Fibroblast of lung (primary cell): Measurements from ENCODE around the gene CRYBG2.

ENCODE experiments used
- EZH2 ChIP-seq: IDR thresholded peaks from 2 replicates; pipeline ENCODE4 v1.5.1; 2012; ENCODE audit warnings: low read length, control low read depth, mild to moderate bottlenecking; ENCODE audit errors: missing control alignments
- TF ChIP-seq, protein P1 (sequence below), 2 donors: IDR thresholded peaks in 1 of 2; conservative IDR thresholded peaks in 1 of 2; 1 replicate in 1 of 2; 2 replicates in 1 of 2; pipeline ENCODE4 v1.5.1; 2011 to 2012; ENCODE audit warnings: low read length in 2 of 2, control low read depth in 1 of 2, inconsistent platforms in 1 of 2, low read depth in 1 of 2, mild to moderate bottlenecking in 1 of 2

DNA sequence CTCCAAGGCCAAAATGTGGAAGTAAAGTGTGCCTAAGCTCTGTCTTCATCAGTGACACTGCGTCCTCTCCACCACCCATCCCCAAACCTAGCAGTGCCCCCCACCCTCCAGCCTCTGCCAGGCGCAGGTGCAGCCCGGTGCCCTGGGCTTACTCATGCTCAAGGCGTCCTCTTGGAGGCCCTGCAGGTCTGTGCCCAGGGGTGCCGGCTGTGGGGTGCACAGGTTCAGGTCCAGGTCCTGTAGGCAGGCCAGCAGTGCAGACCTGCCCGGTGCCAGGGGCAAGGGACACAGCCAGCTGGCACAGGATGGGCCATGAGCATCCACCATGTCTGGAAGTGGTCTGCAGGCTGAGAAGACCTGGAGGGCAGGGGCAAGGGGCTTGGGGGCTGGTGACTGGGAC lies 13.5 kb upstream of the CRYBG2 start:
- TF ChIP-seq, protein P1, sequence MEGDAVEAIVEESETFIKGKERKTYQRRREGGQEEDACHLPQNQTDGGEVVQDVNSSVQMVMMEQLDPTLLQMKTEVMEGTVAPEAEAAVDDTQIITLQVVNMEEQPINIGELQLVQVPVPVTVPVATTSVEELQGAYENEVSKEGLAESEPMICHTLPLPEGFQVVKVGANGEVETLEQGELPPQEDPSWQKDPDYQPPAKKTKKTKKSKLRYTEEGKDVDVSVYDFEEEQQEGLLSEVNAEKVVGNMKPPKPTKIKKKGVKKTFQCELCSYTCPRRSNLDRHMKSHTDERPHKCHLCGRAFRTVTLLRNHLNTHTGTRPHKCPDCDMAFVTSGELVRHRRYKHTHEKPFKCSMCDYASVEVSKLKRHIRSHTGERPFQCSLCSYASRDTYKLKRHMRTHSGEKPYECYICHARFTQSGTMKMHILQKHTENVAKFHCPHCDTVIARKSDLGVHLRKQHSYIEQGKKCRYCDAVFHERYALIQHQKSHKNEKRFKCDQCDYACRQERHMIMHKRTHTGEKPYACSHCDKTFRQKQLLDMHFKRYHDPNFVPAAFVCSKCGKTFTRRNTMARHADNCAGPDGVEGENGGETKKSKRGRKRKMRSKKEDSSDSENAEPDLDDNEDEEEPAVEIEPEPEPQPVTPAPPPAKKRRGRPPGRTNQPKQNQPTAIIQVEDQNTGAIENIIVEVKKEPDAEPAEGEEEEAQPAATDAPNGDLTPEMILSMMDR (conservative IDR thresholded peaks at IDR 0.05 in 1 of 2, IDR thresholded peaks at IDR 0.05 in 1 of 2; ENCODE audit: low read depth in 1 of 2, low read length in 2 of 2) = no peak
- TF ChIP-seq EZH2 = no peak
